ENCODE data around the gene GALNT8. TPM values are rescaled to one million over a fixed set of nuclear protein-coding genes. Genes with fewer than 3 reads are reported as not detected.

GALNT8 gene
- total RNA-seq, 4 donors from 2014 or later: 0.39 to 1.8 (median 0.95) TPM

DNA sequence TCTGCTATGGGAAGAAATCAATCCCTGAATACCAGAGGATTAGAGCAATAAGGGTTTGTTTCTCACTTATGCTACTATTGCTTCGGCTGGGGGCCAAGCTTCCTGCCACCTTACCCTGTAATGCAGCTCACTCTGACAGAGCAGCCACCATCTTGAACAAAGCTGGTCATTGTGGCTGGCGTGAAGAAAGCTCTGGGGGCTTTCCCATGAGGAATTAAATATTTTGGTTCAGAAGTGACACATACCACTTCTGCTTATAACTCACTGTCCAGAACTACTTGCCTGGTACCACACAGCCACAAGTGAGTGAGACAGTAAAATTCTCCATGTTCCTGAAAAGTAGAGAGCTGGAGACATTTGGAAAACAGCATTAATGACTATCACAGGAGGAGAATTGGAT is 82.6 kb downstream of the GALNT8 start:
- no peak for DNase-seq (ENCODE audit: low spot score in 2 of 2)
- TF ChIP-seq, protein P1, sequence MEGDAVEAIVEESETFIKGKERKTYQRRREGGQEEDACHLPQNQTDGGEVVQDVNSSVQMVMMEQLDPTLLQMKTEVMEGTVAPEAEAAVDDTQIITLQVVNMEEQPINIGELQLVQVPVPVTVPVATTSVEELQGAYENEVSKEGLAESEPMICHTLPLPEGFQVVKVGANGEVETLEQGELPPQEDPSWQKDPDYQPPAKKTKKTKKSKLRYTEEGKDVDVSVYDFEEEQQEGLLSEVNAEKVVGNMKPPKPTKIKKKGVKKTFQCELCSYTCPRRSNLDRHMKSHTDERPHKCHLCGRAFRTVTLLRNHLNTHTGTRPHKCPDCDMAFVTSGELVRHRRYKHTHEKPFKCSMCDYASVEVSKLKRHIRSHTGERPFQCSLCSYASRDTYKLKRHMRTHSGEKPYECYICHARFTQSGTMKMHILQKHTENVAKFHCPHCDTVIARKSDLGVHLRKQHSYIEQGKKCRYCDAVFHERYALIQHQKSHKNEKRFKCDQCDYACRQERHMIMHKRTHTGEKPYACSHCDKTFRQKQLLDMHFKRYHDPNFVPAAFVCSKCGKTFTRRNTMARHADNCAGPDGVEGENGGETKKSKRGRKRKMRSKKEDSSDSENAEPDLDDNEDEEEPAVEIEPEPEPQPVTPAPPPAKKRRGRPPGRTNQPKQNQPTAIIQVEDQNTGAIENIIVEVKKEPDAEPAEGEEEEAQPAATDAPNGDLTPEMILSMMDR (IDR thresholded peaks at IDR 0.05): no peak
- TF ChIP-seq POLR2A (IDR thresholded peaks at IDR 0.05): no peak
- no peak overlapping the region for H3K4me3 ChIP-seq (ENCODE audit: low read depth, poor library complexity, severe bottlenecking)
- 41 to 67% methylated on average over 2 of the region's 2 CpGs for WGBS, 2 donors
- intact Hi-C loops (cut with DNase I; ENCODE audit: low total_unique reads): no loop called here

DNA sequence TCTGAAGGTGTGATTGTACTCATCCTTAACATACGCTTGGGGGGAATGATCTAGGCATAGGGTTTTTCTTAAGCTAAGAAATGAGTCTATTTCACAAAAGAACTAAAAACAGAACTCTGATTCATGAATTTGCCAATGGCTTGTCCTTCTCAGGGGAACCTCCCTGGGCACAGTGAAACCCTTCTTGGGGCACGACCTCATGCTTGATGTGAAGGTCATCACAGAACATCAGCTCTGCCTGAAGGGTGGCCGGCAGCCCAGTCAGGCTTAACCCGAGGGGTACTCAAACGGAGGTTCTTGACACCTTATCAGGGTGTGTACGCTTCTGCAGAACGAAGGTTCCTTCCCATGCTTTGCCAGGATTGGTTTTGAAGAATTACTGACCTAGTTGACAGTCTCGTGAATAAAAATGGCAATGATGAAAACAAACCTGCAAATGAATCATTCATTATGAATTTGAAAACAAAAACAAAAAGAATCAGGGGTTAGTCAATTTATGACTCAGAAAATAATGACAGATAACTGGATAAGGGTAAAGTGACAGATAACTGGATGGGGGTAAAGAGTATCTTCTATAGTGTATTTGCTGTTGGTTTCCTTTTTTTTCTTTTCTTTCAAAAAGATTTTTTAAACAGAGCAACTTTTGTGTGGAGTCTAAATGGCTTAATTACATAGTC is 86.4 kb downstream of the GALNT8 start:
- intact Hi-C loops (cut with DNase I; ENCODE audit: low total_unique reads): no loop called here
- 73 to 74% methylated on average over 8 of the region's 8 CpGs for WGBS, 2 donors
- TF ChIP-seq POLR2A (IDR thresholded peaks at IDR 0.05): no peak
- TF ChIP-seq, protein P1 (IDR thresholded peaks at IDR 0.05): no peak
- H3K4me3 ChIP-seq (ENCODE audit: low read depth, poor library complexity, severe bottlenecking): no peak overlapping the region
- DNase-seq (ENCODE audit: low spot score in 2 of 2): no peak

DNA sequence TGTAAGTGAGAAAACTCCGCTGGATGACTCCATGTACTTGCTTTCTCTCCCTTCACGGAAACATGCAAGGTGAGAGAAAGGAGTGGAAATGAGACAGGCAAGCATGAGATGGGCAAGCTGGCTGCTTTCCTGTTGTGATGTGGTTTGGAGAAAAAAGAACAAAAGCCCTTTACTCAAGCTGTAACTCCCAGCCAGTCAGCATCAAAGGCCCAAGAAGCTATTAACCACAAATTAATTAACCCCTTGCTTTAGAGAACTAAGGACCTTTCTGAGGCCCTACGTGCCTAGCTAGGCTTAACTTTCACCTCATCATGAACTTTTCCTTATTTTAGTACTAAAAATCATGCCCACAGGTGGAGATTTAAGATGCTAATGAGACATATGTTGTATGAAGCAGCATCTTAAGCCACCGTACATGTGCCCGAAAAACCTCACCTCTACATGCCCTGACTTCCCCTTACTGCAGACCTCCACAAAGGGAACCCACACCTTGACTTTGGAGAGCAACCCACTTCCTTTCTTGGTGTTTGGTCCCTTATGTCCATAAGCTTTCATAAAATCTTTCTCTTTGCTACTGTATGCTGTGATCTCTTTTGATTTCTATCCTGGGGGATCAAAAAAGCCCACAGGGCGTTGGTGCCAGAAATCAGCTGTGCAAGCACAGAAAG is 87.0 kb downstream of the GALNT8 start:
- TF ChIP-seq POLR2A (IDR thresholded peaks at IDR 0.05): no peak
- TF ChIP-seq, protein P1 (IDR thresholded peaks at IDR 0.05): no peak

DNA sequence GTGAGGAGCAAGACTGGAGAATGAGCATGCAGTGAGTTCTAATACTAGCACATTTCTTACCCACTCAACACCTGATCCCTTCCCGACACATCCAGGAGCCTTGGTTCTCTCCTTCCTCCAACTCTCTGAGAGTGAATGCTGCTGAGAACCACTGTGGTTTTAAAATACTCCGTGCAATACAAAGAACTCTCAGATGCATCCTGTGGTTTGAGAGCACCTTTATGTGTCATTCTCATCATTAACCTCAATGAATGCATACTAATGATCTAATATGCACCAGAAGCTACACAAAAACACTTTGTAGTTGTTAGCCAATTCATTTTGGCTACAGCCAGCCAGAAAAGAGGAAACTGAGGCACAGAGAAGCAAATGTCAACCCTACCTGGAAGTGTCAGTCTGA is 87.6 kb downstream of the GALNT8 start:
- TF ChIP-seq, protein P1 (IDR thresholded peaks at IDR 0.05): no peak
- no peak for TF ChIP-seq POLR2A (IDR thresholded peaks at IDR 0.05)
- DNase-seq (ENCODE audit: low spot score in 2 of 2): no peak
- WGBS, 2 donors: 60% methylated on average over 2 of the region's 2 CpGs
- intact Hi-C loops (cut with DNase I; ENCODE audit: low total_unique reads): no loop called here
- no peak overlapping the region for H3K4me3 ChIP-seq (ENCODE audit: low read depth, poor library complexity, severe bottlenecking)

More for the DNA sequence above, 87.0 kb downstream of the GALNT8 start:
- H3K4me3 ChIP-seq (ENCODE audit: low read depth, poor library complexity, severe bottlenecking): no peak overlapping the region
- intact Hi-C loops (cut with DNase I; ENCODE audit: low total_unique reads): no loop called here
- WGBS, 2 donors: 59 to 61% methylated on average over 6 of the region's 6 CpGs
- DNase-seq (ENCODE audit: low spot score in 2 of 2): no peak

DNA sequence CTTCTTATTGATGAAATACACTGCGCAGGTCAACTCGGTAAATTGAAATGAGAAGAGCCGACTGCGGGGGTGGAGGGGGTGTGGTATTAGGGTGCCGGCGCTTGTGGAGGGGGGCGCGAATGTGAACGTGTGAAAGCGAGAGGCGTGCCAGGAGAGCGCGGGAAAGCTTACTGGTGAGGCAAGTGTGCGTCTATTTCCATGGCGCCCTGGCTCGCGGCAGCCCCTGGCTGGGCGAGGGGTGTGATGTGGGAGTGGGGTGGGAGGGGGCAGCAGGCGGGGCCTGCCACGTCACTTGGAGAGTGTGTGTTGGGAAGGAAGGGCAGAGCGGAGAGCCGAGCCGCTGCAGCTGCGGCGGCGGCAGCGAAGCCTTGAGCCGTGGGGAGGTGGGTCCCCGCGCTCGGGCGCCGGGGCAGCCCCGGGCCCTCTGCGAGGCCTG is 88.8 kb downstream of the GALNT8 start:
- peak overlapping the region; percentile 28 for H3K4me3 ChIP-seq (ENCODE audit: low read depth, poor library complexity, severe bottlenecking)
- intact Hi-C loops (cut with DNase I; ENCODE audit: low total_unique reads): no loop called here
- TF ChIP-seq POLR2A (IDR thresholded peaks at IDR 0.05): no peak
- TF ChIP-seq, protein P1 (IDR thresholded peaks at IDR 0.05): no peak
- DNase-seq (ENCODE audit: low spot score in 2 of 2): peak in 1 of 2 donors; percentile 89
- 1 to 2% methylated on average over 27 to 33 of the region's 35 CpGs for WGBS, 2 donors
